A673 (cell line): Measurements from ENCODE around the gene MCTS1. TPM values are rescaled to one million over a fixed set of nuclear protein-coding genes. Genes with fewer than 3 reads are reported as not detected.

Experiments
- BruUV-seq: library from RNA; stranded (reverse); fragments of 400-500 nt; replicated peaks from 2 replicates; lab custom pipeline; 2021; lab: Mats Ljungman, UMichigan
- CTCF ChIA-PET: fragments of 300-600 bp; sonication (Branson Sonifier 250); formaldehyde crosslinking; loops from one replicate; lab custom pipeline; 2022; ENCODE audit warnings: antibody characterized with exemption; lab: Charles Lee
- POLR2A ChIA-PET: fragments of 300-600 bp; sonication (Branson Sonifier 250); formaldehyde crosslinking; loops from one replicate; lab custom pipeline; 2022; ENCODE audit warnings: antibody characterized with exemption; ENCODE audit not compliant: low non-redundant PET; lab: Charles Lee
- DNase-seq: peaks from one replicate; pipeline ENCODE4 v3.0.0-alpha.2; 2015; ENCODE audit warnings: low spot score
- H3K27ac ChIP-seq: fragments of 200-600 bp; sonication (generic); 2 replicates; pipeline ENCODE4 v1.5.1; 2016; ENCODE audit warnings: mixed run types, low read depth, mild to moderate bottlenecking, mixed read lengths, antibody characterized with exemption, low read length; ENCODE audit not compliant: poor library complexity, severe bottlenecking
- H3K27me3 ChIP-seq: fragments of 200-600 bp; sonication (generic); replicated peaks from 2 replicates; pipeline ENCODE4 v1.6.1; 2017; ENCODE audit warnings: mixed run types, low read depth, mild to moderate bottlenecking, mixed read lengths, antibody characterized with exemption, low read length; ENCODE audit not compliant: insufficient read depth, poor library complexity
- H3K36me3 ChIP-seq: fragments of 200-600 bp; sonication (generic); 2 replicates; pipeline ENCODE4 v1.6.1; 2016; ENCODE audit warnings: mixed run types, mild to moderate bottlenecking, mixed read lengths, antibody characterized with exemption, low read length; ENCODE audit not compliant: insufficient read depth, poor library complexity, severe bottlenecking
- H3K4me1 ChIP-seq: fragments of 200-600 bp; sonication (generic); 2 replicates; pipeline ENCODE4 v1.6.1; 2017; ENCODE audit warnings: mixed run types, mild to moderate bottlenecking, mixed read lengths, antibody characterized with exemption, low read length; ENCODE audit not compliant: insufficient read depth, poor library complexity, severe bottlenecking
- H3K4me3 ChIP-seq: fragments of 200-600 bp; sonication (generic); 2 replicates; pipeline ENCODE4 v1.5.1; 2016; ENCODE audit warnings: low read depth, mixed run types, mild to moderate bottlenecking, mixed read lengths, low read length; ENCODE audit not compliant: poor library complexity, severe bottlenecking
- H3K9me3 ChIP-seq: fragments of 200-600 bp; sonication (generic); 2 replicates; pipeline ENCODE4 v1.6.1; 2016; ENCODE audit warnings: mixed run types, low read depth, mild to moderate bottlenecking, mixed read lengths, antibody characterized with exemption, low read length; ENCODE audit not compliant: poor library complexity, severe bottlenecking
- EZH2 ChIP-seq: fragments of 200-600 bp; sonication (generic); IDR thresholded peaks from 2 replicates; pipeline ENCODE4 v1.6.1; 2017; ENCODE audit warnings: borderline replicate concordance, low read depth, mild to moderate bottlenecking, mixed read lengths, antibody characterized with exemption, low read length; ENCODE audit not compliant: poor library complexity, severe bottlenecking
- intact Hi-C: fragments of 100-400 bp; cut with micrococcal nuclease; formaldehyde crosslinking; loops from one replicate; pipeline ENCODE4 v1.10.0; 2022; ENCODE audit not compliant: unreplicated experiment
- total RNA-seq: library from RNA; stranded (reverse); gene quantifications from 2 replicates; pipeline ENCODE4 v1.2.3, GENCODE V29; 2021
- TF ChIP-seq, protein P1 (sequence below): fragments of 300-800, 200-600 bp; sonication (generic); conservative IDR thresholded peaks from 2 replicates; pipeline ENCODE4 v1.5.1; 2017; ENCODE audit warnings: low read depth, mild to moderate bottlenecking, antibody characterized with exemption, low read length, moderate library complexity, mixed read lengths

MCTS1 gene
- total RNA-seq, 1 experiment from 2014 or later, result 62.3 TPM

DNA sequence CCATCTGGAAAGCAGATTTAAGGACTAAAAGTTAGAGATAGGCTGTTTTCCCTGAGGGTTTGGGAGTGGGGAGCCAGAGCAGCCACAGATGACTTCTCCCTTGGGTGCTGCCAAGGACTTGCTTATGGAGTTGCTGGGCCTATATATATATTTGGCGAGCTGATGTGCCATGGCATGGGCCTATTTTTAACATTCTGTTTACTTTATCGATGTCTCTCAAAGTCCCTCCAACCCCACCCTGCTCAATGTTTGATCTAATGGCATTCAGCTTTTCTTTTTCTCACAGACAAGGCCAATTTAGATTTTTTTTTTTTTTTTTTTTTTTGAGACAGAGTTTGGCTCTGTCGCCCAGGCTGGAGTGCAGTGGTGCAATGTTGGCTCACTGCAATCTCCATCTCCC, 37.1 kb upstream of the MCTS1 start:
- TF ChIP-seq, protein P1, sequence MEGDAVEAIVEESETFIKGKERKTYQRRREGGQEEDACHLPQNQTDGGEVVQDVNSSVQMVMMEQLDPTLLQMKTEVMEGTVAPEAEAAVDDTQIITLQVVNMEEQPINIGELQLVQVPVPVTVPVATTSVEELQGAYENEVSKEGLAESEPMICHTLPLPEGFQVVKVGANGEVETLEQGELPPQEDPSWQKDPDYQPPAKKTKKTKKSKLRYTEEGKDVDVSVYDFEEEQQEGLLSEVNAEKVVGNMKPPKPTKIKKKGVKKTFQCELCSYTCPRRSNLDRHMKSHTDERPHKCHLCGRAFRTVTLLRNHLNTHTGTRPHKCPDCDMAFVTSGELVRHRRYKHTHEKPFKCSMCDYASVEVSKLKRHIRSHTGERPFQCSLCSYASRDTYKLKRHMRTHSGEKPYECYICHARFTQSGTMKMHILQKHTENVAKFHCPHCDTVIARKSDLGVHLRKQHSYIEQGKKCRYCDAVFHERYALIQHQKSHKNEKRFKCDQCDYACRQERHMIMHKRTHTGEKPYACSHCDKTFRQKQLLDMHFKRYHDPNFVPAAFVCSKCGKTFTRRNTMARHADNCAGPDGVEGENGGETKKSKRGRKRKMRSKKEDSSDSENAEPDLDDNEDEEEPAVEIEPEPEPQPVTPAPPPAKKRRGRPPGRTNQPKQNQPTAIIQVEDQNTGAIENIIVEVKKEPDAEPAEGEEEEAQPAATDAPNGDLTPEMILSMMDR, result no peak
- no peak for TF ChIP-seq EZH2
- Histone ChIP-seq H3K4me1 (peaks cover 5% of the 10 kb centered on the region), H3K9me3 (no peaks in the 10 kb centered on the region), H3K27me3 (no peaks in the 10 kb centered on the region), H3K27ac (no peak overlapping the region), H3K36me3 (no peaks in the 10 kb centered on the region), H3K4me3 (no peak overlapping the region)
- CTCF ChIA-PET, result no interaction called here
- POLR2A ChIA-PET, result no interaction called here
- BruUV-seq, result no TSS peak
- intact Hi-C loops, result no loop called here
- no peak for DNase-seq

DNA sequence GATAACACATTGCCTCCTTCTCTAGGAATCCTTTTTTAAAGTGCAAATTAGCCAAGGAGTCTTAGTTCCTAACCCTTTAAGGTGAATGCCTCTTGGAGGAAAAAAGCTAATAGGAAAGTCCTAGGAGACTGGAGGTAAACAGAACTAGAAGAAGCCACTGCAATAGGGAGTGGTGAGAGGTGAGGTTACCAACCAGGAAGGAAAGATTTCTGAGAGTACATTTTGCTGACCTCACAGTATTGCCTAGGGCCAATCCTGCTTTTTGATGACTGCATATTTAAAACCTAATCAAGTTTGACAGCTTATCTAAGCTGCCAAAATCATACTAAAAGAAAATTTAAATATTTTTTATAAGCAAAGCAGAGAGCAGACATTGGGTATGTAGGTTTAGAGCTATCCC, 35.9 kb upstream of the MCTS1 start:
- Histone ChIP-seq H3K4me1 (no peaks in the 10 kb centered on the region), H3K9me3 (no peaks in the 10 kb centered on the region), H3K4me3 (no peak overlapping the region), H3K36me3 (no peaks in the 10 kb centered on the region), H3K27ac (no peak overlapping the region), H3K27me3 (no peaks in the 10 kb centered on the region)
- no TSS peak for BruUV-seq
- ChIA-PET CTCF (no interaction called here), POLR2A (no interaction called here)
- intact Hi-C loops, result no loop called here
- no peak for DNase-seq
- no peak for TF ChIP-seq EZH2
- TF ChIP-seq, protein P1, result no peak

- DNase-seq, result no peak
- TF ChIP-seq, protein P1, result no peak
- BruUV-seq, result no TSS peak
- CTCF ChIA-PET, result no interaction called here
- Histone ChIP-seq H3K4me1 (no peaks in the 10 kb centered on the region), H3K27me3 (no peaks in the 10 kb centered on the region), H3K36me3 (no peaks in the 10 kb centered on the region), H3K4me3 (no peak overlapping the region), H3K27ac (no peak overlapping the region), H3K9me3 (no peaks in the 10 kb centered on the region)
- intact Hi-C loops, result no loop called here
- POLR2A ChIA-PET, result no interaction called here
Observed at GRCh38 chrX:120568609-120569008, 35.3 kb upstream of the MCTS1 start.
